WI38 (cell line): ENCODE measurements around the gene PPFIA3.

Experiments
- H3K4me3 ChIP-seq: 2 replicates; pipeline ENCODE4 v1.5.1; 2011; ENCODE audit warnings: low read depth, mild to moderate bottlenecking, control low read depth, low read length
- TF ChIP-seq, protein P1 (sequence below): IDR thresholded peaks from 2 replicates; pipeline ENCODE4 v1.5.1; 2012; ENCODE audit warnings: low read depth, mild to moderate bottlenecking, control low read depth, low read length

PPFIA3 gene

DNA sequence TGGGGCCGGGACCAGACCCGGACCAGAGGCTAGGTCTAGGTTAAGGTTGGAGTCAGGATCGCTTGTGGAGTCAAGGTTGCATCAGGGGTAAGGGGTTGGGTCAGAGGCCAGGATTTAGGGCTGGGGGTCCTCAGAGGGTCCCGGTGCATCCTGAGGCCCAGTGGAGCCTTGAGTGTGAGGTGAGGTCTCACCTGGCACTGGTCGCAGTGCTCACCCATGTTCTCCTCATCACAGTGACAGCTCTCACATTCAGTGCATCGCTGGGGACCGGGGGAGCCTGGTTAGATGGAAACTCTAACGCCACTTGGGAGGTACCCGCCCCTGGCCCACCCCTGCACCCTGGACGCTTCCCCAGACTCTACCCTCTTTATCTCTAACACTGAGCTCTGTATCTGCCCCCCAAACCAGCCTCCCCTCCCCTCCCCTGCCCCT lies 32.8 kb downstream of the PPFIA3 start:
- no peak overlapping the region for H3K4me3 ChIP-seq
- TF ChIP-seq, protein P1, sequence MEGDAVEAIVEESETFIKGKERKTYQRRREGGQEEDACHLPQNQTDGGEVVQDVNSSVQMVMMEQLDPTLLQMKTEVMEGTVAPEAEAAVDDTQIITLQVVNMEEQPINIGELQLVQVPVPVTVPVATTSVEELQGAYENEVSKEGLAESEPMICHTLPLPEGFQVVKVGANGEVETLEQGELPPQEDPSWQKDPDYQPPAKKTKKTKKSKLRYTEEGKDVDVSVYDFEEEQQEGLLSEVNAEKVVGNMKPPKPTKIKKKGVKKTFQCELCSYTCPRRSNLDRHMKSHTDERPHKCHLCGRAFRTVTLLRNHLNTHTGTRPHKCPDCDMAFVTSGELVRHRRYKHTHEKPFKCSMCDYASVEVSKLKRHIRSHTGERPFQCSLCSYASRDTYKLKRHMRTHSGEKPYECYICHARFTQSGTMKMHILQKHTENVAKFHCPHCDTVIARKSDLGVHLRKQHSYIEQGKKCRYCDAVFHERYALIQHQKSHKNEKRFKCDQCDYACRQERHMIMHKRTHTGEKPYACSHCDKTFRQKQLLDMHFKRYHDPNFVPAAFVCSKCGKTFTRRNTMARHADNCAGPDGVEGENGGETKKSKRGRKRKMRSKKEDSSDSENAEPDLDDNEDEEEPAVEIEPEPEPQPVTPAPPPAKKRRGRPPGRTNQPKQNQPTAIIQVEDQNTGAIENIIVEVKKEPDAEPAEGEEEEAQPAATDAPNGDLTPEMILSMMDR, result no peak

DNA sequence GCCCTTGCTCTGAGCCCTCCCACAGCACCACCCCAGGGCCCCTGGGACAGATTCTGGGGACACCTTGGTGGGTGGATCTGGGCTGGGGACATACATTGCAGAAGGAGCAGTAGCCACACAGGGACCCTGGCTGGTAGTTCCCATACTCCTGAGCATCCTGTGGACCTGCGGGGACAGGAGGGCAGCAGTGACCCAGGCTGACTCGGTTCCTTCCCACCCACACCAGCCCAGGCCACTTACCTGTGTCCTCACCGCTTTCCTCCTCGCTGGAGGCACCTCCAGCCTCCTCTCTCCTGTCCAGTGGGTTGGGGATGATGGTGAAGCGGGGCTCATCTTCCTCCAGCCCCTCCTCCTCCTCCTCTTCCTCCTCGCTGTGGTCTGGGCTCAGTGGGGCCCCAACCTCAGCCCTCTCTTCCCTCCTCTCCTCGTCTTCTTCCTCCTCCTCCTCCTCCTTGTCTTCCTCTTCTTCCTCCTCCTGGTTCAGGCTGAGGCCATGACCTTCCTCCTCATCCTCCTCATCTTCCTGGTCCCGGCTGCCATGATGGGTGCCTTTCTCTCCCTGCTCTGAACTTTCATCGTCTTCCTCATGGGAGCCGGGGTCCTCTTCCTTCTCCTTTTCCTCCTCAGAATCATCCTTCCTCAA lies 33.9 kb downstream of the PPFIA3 start:
- TF ChIP-seq, protein P1, result no peak

DNA sequence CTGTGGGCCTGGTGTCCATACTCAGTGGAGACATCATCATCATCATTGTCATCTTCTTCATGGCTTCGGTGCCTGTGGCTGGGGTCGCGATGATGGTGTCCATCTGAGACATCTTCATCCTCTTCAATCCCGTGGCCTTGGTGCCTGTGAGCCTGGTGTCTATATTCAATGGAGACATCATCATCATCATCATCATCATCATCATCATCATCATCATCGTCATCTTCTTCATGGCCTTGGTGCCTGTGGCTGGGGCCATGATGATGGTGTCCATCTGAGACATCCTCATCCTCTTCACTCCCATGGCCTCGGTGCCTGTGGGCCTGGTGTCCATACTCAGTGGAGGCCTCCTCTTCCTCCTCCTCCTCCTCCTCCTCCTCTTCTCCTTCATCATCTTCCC lies 34.9 kb downstream of the PPFIA3 start:
- no peak overlapping the region for H3K4me3 ChIP-seq
- TF ChIP-seq, protein P1, result no peak

More for the DNA sequence above, 33.9 kb downstream of the PPFIA3 start:
- H3K4me3 ChIP-seq, result no peak overlapping the region

DNA sequence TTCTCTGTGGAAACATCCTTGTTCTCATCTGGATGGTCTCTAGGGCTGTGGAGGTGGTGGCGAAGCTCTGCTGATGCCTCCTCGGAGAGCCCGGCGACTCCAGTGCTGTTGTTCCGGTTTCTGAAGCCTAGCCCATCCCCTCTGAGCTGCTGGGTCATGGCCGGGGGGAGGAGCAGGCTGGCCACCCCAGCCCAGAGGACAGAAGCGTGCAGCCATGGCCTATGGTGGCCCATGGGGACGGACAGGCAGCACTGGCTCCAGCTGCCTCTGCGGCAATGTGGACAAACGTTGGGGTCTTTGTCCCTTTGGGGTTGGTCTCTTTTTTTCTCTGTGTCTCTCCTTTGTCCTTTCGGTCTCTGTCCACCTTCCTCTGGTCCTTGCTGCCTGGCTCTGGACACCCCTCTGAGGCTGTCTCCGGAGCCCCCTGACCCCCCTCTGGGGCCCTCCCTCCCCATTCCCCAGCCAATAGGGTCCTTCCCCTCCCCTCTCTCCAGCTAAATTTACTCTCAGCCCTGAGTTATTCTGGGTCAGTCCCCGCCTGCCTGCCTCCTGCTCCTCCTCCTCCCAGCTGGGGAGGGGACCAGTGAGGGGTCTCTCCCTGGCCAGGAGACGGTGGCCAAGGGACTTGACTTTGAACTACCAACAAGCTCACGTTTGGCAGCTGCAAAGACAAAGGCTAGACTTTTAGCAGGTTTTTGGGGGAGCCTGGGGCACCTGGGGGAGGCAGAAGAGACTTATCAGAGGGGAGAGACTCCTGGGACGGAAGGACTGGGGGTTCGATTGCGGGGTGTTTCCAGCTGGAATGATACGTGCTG lies 35.9 kb downstream of the PPFIA3 start, which contains the start of gene HRC:
Gene HRC (minus strand): TSS at position 392 of the 815 bp plus-strand sequence. CDS start 159 bp downstream, at position 233.
- TF ChIP-seq, protein P1, result no peak
- H3K4me3 ChIP-seq, result no peak within 1 kb of the TSS

DNA sequence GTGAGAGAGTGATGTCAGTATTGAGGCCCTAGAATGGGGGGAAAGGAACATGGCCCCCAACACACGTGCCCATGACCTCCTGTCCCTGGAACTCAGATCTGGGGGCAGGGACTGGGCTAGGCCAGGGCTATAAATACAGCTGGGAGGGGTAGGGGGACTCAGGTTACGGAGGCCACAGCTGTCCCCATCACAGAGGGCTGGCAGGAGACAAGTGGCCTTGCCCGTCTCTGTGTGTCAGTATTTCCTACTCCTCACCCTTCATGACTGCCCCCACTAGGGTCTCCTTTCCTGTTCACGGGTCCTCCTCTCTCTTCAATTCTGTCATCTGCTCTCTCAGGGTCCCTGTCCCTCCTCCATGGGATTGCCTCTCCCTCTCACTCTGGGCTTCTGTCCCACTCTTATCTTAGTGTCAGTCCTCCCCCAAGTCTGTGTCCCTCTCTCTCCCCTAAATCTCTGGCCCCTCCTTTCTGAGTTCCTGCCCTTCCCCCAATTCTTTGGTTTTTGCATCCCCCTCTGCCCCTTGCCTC lies 36.5 kb downstream of the PPFIA3 start:
- H3K4me3 ChIP-seq, result no peak overlapping the region
- TF ChIP-seq, protein P1, result no peak

DNA sequence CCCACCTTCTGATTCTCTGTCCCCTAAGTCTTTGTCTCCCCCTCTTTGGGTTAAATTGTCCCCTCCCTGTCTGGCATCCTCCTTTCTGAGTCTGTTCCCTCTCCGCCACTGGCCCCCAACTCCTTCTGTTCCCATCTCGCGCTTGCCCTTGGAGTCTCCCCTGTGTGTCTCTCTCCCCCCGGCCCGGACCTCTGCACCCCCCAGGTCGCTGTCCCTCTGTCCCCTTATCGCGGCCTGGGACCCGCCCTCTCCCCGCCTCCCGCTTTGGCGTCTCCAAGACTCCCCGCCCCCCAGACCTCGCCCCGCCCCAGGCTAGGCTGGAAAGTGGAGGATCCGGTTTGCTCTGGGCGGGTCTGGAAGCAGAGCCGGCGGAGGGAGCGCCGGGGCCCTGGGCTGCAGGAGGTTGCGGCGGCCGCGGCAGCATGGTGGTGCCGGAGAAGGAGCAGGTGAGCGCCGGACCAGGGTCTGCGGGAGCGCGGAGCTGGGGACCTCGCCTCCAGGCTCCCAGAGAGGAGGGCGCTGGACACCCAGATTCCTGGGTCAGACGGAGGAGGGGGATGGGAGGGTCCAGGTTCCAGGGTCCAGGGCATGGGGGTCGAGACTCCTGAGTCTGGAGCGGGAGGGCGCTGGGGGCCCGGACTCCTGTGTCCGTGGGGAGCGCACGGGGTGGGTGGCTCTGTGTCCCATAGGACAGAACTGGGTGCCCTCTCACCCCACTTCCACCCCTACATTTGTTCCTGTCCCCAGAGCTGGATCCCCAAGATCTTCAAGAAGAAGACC lies 38.3 kb downstream of the PPFIA3 start, which contains the start of gene TRPM4:
Gene TRPM4 (plus strand): TSS at position 348 of the 780 bp plus-strand sequence. CDS start 75 bp downstream, at position 423.
- TF ChIP-seq, protein P1, result no peak
- peak within 1 kb of the TSS; percentile 94 for H3K4me3 ChIP-seq
